ENCODE results near the gene RCAN2.

The RCAN2 gene
- total RNA-seq = 0 to 1.3 (median 0) reads per million in 17 experiments

DNA sequence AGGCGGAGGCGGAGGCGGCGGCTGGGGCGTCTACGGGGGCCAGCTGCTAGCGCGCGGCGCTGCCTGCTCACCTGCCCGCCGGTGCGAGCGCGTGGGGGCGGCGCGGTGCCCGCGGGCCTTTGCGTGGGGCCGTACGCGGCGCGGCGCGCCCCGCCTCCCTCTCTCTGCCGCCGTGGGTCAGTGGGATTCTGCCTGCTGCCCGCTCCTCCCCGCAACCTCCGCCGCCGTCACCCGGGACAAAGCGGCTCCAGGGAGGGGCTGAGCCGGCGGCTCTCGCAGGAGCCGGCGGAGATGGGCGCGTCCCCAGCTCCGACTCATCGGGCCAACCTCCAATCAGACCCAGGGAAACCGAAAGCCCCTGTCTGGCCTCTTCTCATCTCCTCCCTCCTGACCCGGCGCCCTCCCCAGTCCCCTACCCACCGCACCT lies at the start of gene RCAN2:
Gene RCAN2, minus strand, starts transcription at position 249 of the 427 bp plus-strand sequence.
- DNase-seq = peak; percentile 8 to 43 (median 29)

GRCh38 chr6:46539866-46540265 lies 48.6 kb upstream of the RCAN2 start:
- peak in 3 of 4 experiments; percentile 27 to 56 (median 42) for DNase-seq

DNA sequence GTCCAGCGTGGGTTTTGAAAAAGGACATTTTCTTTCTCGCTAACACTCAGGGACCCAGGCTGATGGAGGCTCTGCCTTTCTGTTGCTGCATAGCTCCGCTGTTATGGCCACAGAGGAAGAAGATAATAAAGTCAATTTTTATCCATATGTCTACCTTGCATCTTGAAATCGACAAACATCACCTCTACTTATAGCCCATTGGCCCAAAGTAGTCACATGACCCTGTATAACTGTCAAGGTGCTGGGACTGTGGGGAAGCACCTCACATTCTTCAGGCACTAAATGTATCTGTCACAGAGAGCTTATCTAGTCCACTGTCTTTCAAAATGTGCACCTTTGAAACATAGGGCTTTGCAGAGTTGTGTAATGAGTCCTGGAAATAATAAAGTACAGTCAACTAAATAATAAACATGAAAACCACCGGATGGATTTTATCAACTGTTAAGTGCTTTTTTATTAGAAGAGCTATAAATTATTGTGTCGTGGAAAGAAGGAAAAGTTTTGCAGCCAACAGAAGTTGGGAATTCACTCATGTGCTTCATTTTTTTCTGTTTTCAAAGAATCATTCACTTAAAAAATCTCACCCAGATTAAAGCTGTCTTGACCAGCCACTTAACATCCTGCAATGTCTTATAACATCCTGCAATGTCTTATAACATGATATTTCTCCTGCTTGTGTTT lies 47.7 kb upstream of the RCAN2 start:
- no peak for DNase-seq

DNA sequence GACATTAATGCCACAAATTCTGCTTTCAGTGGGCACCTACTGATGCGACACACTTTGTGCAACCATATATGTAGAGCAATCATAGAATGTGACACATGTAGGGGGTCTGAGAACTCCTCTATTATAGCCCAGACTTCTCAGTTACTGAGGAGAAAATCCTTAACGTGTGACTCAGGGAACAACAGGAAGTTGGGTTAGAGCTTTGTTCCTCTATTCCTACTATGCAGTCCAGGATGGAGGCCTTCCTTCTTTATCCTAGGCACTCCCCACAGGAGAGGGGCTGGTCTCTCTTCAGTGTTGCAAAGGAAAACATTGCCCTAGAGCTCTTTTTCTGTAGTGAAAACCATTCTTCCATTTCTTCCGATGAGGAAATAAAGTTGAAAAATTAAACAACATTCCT lies 39.6 kb upstream of the RCAN2 start:
- peak; percentile 24 to 58 (median 44) for DNase-seq

GRCh38 chr6:46528961-46529750 lies 37.9 kb upstream of the RCAN2 start:
- DNase-seq = no peak

DNA sequence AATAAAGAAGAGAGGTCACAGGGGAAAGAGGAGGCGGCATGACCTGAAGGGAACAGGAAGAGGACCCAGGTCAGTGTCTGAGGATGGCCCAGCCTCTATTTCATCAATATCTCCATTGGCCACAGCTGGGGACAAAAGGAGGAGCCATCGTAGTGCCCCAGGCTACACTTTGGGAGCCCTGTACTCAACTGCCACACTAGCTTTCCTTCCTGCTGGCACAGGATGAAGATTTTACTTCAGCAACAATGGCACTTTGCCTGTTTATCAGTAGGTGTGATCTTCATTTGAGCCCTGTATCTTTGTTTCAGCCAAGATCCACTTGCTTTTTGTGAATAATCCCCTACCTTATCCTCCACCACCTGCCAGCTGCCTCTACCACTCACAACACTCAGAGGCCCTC lies 35.4 kb upstream of the RCAN2 start:
- no peak for DNase-seq

- DNase-seq = no peak
These were observed 34.3 kb upstream of the RCAN2 start for GRCh38 chr6:46525583-46525982.

GRCh38 chr6:46521464-46521971 lies 30.3 kb upstream of the RCAN2 start:
- no peak for DNase-seq

GRCh38 chr6:46517202-46517601 lies 26.0 kb upstream of the RCAN2 start:
- DNase-seq = no peak

DNA sequence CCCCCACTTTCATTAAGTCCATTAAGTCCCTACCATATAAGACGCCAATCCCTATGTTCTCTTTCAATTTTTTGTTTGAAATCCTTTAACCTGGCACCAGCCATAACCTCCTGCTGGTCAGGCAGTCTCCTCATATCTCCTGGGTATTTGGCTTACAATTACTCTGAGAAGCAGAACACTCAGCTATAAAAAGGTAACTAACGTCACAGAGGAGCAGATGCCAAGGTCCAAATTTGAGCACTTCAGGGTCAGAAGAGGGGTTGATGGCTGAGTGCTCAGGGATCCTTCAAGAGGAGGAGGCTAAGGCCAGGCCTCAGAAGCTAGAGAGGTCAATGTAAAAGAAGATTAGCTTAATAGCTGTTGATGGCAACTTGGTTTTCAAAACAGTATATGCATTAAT lies 22.3 kb upstream of the RCAN2 start:
- no peak for DNase-seq

DNA sequence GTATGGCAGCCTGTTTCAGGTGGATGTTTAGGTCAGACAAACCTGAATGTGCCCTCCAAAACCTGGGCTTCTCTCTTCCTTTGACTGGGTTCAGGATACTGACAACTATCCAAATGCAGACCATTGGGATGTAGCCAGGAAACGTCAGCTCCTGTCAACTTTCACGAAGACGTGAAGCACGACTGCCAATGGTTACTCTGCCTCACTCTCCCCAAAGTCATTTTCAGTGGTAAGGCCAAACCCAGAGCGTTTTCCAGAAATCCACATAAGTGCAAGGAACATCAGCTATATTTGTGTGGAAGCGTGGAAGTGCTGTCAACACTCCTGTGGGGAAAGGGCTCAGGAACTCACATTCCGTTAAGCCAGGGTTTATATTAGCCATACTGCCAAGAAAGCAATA lies 20.1 kb upstream of the RCAN2 start:
- no peak for DNase-seq

GRCh38 chr6:46510651-46511050 lies 19.4 kb upstream of the RCAN2 start:
- no peak for DNase-seq

DNA sequence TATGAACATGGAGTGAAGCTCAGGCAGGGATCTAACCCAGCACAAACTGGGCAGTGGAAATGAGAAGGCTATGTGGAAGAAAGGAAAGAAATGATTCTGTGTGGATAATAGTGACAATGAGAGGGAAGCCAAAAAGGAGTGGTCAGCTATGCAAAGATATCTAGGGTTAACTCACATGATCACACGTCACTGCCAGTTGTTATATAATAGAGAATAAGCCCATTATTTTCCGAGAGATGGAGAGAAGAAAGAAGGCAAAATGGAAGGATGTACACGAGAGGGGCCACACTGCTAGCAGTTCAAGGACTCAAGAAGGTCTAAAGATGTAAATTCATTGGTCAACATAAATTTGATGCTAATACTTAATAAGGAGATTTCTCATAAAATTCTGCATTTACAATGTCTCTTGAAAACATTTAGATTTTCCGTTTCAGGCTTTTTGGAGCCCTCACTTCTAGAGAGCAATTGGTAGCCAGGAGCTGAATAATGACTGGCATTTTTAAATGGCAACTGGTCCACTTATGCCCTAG lies 18.8 kb upstream of the RCAN2 start:
- DNase-seq = no peak

DNA sequence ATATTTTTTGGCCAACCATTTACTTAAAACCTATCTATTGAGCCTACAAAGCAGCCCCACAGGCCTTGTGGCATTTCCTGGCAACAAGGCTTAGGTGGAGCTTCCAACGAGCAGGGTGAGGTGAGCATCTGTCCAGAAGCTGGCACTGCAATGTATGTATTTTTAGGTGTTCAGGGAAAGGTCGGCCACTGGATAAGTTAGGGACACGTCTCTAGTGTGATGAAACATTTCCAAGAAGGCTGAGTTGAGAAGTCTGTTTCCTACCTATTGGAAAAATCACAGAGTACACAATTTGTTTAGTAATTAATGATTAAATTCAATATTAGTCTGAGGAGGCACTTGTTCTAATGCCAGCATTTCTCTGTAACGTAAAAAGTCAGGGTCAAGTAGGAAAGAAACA lies 17.8 kb upstream of the RCAN2 start:
- no peak for DNase-seq

- DNase-seq = no peak
These were observed 16.2 kb upstream of the RCAN2 start for GRCh38 chr6:46507426-46507825.

- DNase-seq = no peak
These were observed 14.7 kb upstream of the RCAN2 start for GRCh38 chr6:46505693-46506512.

- DNase-seq = peak in 1 of 4 experiments; percentile 12
These were observed 13.0 kb upstream of the RCAN2 start for GRCh38 chr6:46504242-46504641.

GRCh38 chr6:46502486-46503119 lies 11.4 kb upstream of the RCAN2 start:
- no peak for DNase-seq

- no peak for DNase-seq
These were observed 10.2 kb upstream of the RCAN2 start for GRCh38 chr6:46501136-46502089.

DNA sequence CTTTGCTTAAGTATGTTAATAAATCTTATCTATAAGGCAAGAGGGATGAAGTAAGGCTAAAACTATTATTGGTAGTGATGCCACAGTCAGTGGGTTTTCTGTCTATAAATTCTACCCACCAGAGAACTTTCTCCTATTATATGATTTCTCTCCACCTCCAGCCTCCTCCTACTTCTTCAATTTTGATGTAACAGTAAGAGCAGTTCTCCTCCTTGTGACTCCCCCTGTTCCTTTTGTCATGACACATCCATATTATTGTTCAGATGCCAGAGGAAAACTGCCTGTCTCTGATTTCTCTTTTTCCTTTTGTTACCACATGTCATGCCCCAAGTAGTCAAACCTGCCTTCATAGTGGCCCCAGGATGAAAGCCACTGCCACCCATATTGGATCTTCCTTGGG lies 9.1 kb upstream of the RCAN2 start:
- no peak for DNase-seq
